GM19324 (cell line): ENCODE results near the gene BHLHE23.
"Not testable (repeated sequence)": the region's sequence is repeated elsewhere in the genome, so short reads cannot be mapped to it uniquely, and the experiment has no call there.

Source experiments
- ATAC-seq: cut with Tn5 transposase; IDR thresholded peaks from one replicate; pipeline ENCODE4 v1.9.1; 2021; ENCODE audit warnings: mild to moderate bottlenecking, moderate library complexity; ENCODE audit not compliant: unreplicated experiment, low FRiP score

BHLHE23 gene

DNA sequence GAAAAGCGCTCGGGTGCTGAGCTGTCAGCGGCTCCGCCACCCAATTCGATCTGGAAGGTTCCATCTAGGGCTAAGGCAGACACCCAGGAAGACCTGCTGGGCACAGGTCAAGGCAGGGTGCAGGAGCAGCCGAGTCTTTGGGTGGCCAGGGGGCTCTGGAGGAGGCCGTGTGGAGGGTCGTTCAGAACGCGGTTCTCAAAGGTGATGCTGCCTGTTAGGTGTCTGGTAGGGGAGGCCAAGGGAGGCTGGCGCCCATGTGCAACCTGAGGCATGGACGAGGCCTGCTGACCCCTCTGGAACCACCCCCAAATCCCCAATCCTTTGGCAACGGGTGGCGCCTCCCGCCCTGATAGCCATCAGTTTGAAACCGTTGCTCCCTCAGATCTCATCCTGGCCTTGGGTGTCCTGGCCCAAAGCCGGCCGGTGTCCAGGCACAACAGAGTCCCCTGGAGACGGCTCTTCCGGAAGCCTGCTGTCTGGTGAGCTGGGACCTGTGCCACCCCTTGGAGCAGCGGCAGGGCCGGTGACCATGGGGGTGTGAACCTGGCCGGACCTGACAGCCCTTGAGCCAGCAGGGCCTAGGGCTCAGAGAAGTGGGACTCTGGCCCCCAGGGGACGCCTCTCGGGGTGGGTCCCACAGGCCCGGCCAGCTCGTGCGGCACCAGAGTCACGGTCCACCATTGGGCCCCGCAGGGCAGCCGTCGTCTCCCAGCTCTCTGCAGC is 43.7 kb downstream of the BHLHE23 start:
- no peak for ATAC-seq

DNA sequence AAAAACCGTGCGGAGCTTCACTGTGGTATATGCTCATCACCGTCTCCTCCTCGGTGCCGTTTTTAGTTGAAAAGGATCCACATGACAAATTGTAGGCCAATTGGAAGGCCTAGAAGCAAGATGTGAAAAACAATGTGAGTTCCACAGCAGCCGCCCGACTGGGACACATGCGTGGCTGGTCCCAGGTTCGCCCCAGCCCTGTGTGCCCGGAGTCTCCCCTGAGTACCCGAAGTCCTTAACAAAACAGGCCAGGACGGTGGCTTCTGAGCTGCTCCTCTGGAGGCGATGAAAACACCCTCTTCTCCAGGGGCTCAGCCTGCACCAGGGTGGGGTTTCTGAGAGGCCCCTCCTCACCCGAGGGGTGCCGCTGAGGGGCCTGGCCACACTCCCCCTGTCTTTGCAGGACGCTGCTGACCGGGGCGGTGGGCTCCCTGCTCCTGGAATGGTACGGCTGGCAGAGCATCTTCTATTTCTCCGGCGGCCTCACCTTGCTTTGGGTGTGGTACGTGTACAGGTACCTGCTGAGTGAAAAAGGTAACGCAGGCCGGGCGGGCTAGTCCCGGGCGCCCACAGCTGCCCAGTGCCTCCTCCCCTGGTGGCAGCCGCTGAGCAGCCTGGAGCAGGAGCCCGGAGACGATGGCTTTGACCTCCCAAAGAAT is 44.4 kb downstream of the BHLHE23 start:
- ATAC-seq, result no peak

DNA sequence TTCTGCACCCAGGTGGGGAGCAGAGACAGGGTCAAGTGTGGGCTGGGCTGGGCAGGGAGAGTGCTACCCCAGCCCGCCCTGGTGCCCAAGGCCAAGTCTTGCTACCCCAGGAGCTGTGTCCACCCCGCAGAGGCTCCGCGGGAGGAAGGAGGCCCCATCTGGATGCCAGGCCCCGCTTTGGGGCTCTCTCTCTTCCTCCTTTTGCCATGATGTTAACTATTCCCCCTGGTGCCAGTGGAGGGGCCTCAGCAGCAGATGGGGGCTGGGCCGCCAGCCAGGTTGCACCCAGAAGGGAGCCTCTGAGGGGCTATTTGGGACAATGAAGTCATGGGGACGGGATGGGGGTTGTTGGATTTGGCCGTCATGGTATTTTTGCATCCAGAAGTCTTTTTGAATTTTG is 45.0 kb downstream of the BHLHE23 start:
- no peak for ATAC-seq

DNA sequence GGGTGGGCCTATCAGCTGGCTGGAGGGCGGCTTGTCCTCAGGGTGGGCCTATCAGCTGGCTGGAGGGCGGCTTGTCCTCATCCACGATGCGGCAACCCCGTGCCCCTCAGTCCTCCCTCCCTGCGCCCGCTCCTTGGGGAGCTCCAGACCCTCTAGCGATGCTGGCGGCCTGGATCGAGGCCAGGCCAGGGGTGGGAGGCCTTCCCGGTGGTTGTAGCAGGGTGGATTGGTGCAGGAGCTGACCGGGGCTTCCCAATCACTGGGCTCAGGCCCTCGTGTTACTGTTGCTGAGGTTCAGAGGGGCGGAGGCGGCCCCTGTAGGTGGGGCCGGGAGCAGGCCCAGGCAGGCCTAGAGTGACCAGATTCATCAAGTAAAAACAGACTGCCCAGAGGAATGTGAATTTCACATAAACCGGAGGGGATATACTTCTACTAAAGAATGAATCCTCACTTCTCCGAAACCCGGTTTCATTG is 45.4 kb downstream of the BHLHE23 start:
- no peak for ATAC-seq

DNA sequence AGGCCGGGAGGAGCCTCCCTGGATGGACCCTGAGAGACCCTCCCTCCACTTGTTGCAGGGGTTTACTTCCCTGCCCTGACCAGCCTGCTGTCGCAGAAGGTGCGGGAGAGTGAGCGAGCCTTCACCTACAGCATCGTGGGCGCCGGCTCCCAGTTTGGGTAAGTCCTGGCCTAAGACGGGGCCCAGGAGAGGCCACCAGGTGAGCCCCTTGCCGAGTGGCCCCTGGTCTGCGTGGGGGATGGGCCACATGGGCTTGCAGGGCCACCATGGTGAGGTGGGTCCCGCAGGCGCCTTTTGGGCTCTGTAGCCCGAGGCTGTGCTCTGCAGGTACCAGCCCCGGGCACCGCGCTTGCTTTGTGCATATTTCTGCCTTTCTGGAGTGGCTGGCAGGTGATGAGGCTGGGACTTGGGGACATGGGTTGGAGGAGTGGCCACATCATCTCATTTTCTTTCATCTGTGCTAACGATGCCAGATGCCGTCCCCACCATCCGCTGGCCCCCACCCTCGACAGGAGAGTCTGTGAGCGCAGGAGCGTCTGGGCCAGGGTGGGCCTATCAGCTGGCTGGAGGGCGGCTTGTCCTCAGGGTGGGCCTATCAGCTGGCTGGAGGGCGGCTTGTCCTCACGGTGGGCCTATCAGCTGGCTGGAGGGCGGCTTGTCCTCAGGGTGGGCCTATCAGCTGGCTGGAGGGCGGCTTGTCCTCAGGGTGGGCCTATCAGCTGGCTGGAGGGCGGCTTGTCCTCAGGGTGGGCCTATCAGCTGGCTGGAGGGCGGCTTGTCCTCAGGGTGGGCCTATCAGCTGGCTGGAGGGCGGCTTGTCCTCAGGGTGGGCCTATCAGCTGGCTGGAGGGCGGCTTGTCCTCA is 46.1 kb downstream of the BHLHE23 start:
- ATAC-seq, result not testable (repeated sequence)

DNA sequence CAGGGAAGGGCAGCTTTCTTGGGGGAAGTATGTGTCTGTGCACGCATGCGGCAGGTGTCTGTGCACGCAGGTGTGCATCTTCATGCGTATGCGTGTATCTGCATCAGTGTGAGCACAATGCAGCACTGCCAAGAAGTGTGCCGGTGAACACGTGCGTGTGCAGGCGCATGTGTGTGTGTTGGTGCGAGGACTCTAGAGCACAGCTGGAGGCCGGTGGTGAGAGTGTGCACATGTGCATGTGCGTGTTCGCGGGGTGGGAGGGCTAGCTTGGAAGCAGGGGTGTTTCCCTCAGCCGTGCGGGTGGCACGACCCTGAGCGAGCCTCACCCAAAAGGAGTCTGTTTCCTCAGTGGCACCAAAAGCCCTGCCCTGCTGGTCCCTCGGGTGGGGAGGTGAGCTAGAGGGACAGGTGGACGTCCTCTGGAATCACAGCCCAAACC is 46.7 kb downstream of the BHLHE23 start:
- no peak for ATAC-seq

DNA sequence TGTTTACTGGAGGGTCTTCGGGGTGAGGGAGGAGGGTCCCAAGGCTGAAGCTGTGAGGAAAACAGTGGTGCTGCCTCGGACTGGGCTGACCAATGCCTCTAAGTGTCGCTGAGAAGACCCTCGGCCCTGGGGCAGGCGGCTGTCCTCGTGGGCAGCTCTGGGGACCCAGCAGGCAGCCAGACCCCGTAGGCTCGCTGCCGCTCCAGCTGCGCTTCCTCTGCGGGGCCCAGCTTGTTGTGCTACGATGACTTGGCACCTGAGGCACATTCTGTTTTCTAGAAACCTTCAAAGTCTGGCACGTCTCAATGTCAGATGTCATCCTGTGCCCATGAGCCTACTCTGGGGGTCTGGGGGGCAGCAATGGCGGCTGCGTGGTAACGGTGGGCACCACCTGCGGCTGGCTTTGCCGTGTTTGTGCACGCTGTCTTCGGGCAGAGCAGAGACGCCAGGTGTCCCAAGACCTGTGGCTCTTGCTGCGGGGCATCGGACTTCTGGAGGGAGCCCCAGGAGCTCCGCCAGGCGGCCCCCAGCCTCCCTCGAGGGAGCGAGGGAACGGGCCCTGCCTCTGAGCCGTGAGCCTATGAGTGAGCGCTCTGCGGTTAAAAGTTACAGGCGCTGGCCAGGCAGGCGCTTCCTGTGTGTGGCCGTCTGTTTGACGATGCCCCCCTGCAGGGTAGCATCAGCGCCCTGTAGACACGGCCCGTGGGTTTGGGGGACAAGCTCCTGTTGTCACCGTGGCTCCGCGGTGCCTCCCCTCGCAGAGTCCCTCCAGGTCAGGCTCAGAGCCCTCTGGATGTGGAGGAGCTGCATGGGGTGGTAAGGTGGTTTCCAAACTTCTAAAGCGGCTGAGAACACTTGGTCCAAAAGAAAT is 47.4 kb downstream of the BHLHE23 start:
- ATAC-seq, result no peak

DNA sequence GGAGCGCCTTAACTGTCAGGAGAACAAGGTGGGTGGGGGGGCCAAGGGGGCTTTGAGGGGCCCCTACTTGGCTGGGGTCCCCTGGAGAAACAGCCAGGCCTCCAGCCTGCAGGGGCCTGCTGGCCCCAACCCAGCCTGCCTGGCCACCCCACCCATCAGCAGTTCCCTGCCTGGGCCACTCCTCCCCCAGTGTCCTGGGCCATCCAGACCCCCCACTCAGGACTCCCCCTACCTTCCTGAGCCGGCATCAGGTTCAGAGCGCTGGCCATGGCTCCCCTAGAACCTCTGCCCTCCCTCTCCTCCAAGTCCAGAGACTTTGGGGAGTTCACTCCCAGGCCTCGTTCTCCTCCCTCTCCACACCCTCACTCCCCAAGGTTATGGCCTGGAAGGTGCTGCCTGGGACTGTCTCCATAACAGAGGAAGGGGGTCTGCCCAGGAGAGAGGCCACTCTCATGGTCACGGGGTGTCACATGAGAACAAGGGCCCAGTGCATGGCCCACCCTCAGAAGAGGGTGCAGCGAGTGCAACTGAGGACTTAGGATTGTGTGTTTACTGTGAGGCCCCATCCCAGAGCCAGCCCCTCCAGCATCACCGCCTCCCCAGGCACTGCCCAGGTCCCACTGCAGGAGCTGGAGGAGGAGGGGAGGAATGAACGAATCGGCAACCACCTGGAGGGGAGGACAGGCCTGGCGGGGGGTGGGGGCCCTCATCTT is 48.2 kb downstream of the BHLHE23 start:
- ATAC-seq, result no peak

DNA sequence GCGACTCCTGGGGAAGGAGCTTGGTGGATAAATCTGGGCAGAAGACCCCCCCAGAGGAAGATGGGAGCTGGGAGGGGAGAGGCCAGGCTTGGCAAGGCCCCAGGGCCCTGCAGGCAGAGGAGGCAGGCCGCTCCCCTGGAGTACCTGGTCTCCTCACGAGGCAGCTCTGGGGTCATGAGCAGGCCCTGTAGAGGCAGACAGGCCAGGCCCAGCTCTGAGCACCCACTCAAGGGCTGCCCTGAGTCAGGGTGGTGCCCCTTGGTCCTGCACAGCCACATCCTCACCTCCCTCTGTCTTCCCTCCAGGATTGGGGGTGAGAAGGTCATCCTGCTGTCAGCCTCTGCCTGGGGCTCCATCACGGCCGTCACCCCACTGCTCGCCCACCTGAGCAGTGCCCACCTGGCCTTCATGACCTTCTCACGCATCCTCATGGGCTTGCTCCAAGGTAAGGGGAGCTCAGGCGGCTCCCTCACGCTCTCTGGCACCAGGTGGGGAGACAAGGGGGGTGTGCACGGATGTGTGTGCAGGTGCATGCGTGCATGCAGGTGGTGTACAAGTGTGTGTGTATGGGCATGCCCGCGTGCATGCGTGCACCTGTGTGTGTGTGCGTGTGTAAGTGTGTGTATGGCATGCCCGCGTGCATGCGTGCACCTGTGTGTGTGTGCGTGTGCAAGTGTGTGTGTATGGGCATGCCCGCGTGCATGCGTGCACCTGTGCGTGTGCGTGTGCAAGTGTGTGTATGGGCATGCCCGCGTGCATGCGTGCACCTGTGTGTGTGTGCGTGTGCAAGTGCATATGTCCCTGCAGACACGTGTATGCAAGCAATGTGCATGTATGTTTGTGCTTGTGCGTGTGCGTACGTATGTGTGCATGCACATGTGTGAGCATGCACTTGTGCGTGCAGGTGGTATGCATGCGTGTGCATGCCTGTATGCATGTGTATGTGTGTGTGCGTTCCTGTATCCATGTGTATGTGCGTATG is 49.3 kb downstream of the BHLHE23 start:
- ATAC-seq, result no peak

DNA sequence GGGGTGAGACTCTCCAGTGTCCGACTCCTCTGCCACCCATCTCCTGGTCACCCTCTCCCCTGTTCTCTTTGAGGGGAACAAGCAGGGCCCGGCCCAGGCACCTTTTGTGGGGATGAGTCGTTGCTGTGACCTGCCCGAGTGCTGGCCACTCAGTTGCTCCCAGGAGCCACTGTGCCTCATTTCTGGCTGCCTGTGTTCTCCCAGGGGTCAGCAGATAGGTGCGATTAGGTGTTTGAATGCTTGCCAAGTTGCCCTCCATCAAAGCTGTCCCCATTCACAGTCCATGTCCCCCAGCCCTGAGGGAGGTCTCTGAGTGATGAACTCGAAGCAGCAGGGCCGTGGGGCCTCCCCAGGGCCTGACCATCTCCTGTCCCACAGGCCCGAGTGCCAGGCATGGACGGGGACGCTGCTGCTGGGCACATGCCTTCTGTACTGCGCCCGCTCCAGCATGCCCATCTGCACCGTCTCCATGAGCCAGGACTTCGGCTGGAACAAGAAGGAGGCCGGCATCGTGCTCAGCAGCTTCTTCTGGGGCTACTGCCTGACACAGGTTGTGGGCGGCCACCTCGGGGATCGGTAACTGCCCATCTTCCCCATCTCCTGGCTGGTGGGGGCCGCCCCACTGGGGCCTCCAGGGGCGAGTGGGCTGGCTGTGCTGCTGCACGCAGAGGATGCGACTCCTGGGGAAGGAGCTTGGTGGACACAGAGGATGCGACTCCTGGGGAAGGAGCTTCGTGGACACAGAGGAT is 50.2 kb downstream of the BHLHE23 start:
- no peak for ATAC-seq
